Stomach (tissue), 9 donors: Measurements from ENCODE around the gene HNF4A. TPM values are rescaled to one million over a fixed set of nuclear protein-coding genes. Genes with fewer than 3 reads are reported as not detected.

Source experiments
- DNase-seq, 2 donors: peaks; one replicate each; pipeline versions ENCODE4 v3.0.0 to v3.0.0-alpha.2; 2013 to 2019
- H3K27ac ChIP-seq, 5 donors: fragments of 200-600 bp in 4 of 5; sonication (generic) in 4 of 5; one replicate each; pipeline ENCODE4 v1.5.1; 2013 to 2019; ENCODE audit warnings: mild to moderate bottlenecking in 1 of 5, moderate library complexity in 1 of 5
- H3K27me3 ChIP-seq, 3 donors: fragments of 200-600 bp; sonication (generic); one replicate each; pipeline ENCODE4 v1.5.1; 2017 to 2019; ENCODE audit warnings: mixed run types in 1 of 3
- H3K36me3 ChIP-seq, 4 donors: fragments of 200-600 bp; sonication (generic); 1 replicate in 3 of 4; 2 replicates in 1 of 4; pipeline ENCODE4 v1.5.1; 2016 to 2019
- H3K4me1 ChIP-seq, 4 donors: fragments of 200-600 bp; sonication (generic); one replicate each; pipeline ENCODE4 v1.5.1; 2016 to 2019
- H3K4me3 ChIP-seq, 4 donors: fragments of 200-600 bp; sonication (generic) in 3 of 4; one replicate each; pipeline ENCODE4 v1.5.1; 2016 to 2019; ENCODE audit warnings: mild to moderate bottlenecking in 1 of 4
- H3K9me3 ChIP-seq, 4 donors: fragments of 200-600 bp; sonication (generic); one replicate each; pipeline ENCODE4 v1.5.1; 2016 to 2019
- CTCF ChIP-seq, 7 experiments: fragments of 450-650 bp in 4 of 7; fragments of 200-600 bp in 3 of 7; sonication (generic) in 3 of 7; IDR thresholded peaks; one replicate each; pipeline ENCODE4 v1.5.1; 2016 to 2019; ENCODE audit warnings: antibody characterized with exemption in 7 of 7, control low read depth in 2 of 7, mild to moderate bottlenecking in 1 of 7
- EP300 ChIP-seq: sonication (generic); formaldehyde crosslinking; IDR thresholded peaks from one replicate; pipeline ENCODE4 v1.6.1; 2017; ENCODE audit warnings: antibody characterized with exemption
- POLR2A ChIP-seq, 4 donors: fragments of 450-650 bp; IDR thresholded peaks; one replicate each; pipeline ENCODE4 v1.6.1; 2016; ENCODE audit warnings: antibody characterized with exemption in 4 of 4, control low read depth in 2 of 4, mild to moderate bottlenecking in 1 of 4, moderate library complexity in 1 of 4
- POLR2AphosphoS5 ChIP-seq, 3 donors: sonication (generic); formaldehyde crosslinking; IDR thresholded peaks; one replicate each; pipeline ENCODE4 v1.6.1; 2016; ENCODE audit warnings: antibody characterized with exemption in 3 of 3
- WGBS, 5 donors: extraction: QIAGEN DNeasy Blood & Tissue Kit in 3 of 5; methylation state at CpG; one replicate each; pipeline versions ENCODE4 v1.1.5 to v1.1.7; 2013 to 2018; 5-methylcytosine and 5-hydroxymethylcytosine counted together
- intact Hi-C: fragments of 100-400 bp; cut with DNase I; formaldehyde crosslinking; loops from one replicate; pipeline ENCODE4 v1.15.1; 2023; ENCODE audit warnings: low total_unique reads
- polyA plus RNA-seq, 3 donors: library from polyadenylated mRNA; stranded (reverse); fragments of 200-250 nt; gene quantifications; one replicate each; pipeline ENCODE4 v1.2.3, GENCODE V29; 2013
- total RNA-seq, 5 donors: library from RNA; depleted of rRNA; stranded (reverse); fragments of >200 nt; gene quantifications; one replicate each; pipeline versions ENCODE4 v1.1.0 to v1.2.3, GENCODE V29; 2014 to 2016
- donor health status: healthy with polysubstance abuse.
- donor health status: Bipolar disorder and iron deficiency.
- donor health status: healthy.

Gene HNF4A
- total and polyA plus RNA-seq, 8 donors: 1.3 to 64.8 (median 23.5) TPM

GRCh38 chr20:44403194-44404112, 48.0 kb downstream of the HNF4A start:
- WGBS, 5 donors: 73 to 87% (median 79%) methylated on average over 8 to 11 of the region's 11 CpGs
- TF ChIP-seq EP300 (no peak), POLR2A (IDR thresholded peaks at IDR 0.05) (no peak), CTCF (IDR thresholded peaks at IDR 0.05) (no peak), POLR2AphosphoS5 (IDR thresholded peaks at IDR 0.05) (no peak)
- H3K4me1 ChIP-seq: peaks cover 7 to 49% (median 18%) of the 10 kb centered on the region in 4 donors
- H3K9me3 ChIP-seq: no peaks in the 10 kb centered on the region
- DNase-seq: no peak
- no peaks in the 10 kb centered on the region for H3K36me3 ChIP-seq
- peaks cover 0 to 24% (median 0%) of the 10 kb centered on the region in 3 donors for H3K27me3 ChIP-seq
- intact Hi-C loops: no loop called here
- no peak overlapping the region for H3K4me3 ChIP-seq
- no peak overlapping the region for H3K27ac ChIP-seq

- H3K36me3 ChIP-seq: no peaks in the 10 kb centered on the region
- no peak for DNase-seq
- intact Hi-C loops: no loop called here
- peaks cover 7 to 49% (median 18%) of the 10 kb centered on the region in 4 donors for H3K4me1 ChIP-seq
- peaks cover 0 to 24% (median 0%) of the 10 kb centered on the region in 3 donors for H3K27me3 ChIP-seq
- TF ChIP-seq CTCF (IDR thresholded peaks at IDR 0.05) (no peak), EP300 (no peak), POLR2AphosphoS5 (IDR thresholded peaks at IDR 0.05) (no peak), POLR2A (IDR thresholded peaks at IDR 0.05) (no peak)
- 74 to 88% (median 77%) methylated on average over 21 of the region's 21 CpGs for WGBS, 5 donors
- H3K27ac ChIP-seq: no peak overlapping the region
- no peak overlapping the region for H3K4me3 ChIP-seq
- H3K9me3 ChIP-seq: no peaks in the 10 kb centered on the region
Observed at GRCh38 chr20:44404204-44405181, 49.0 kb downstream of the HNF4A start.

- WGBS, 5 donors: 73 to 81% (median 76%) methylated on average over 6 of the region's 6 CpGs
- no peaks in the 10 kb centered on the region for H3K9me3 ChIP-seq
- peaks cover 7 to 45% (median 18%) of the 10 kb centered on the region in 4 donors for H3K4me1 ChIP-seq
- intact Hi-C loops: no loop called here
- no peak overlapping the region for H3K4me3 ChIP-seq
- no peak for TF ChIP-seq POLR2A (IDR thresholded peaks at IDR 0.05)
- no peak for TF ChIP-seq POLR2AphosphoS5 (IDR thresholded peaks at IDR 0.05)
- no peak for TF ChIP-seq EP300
- TF ChIP-seq CTCF (IDR thresholded peaks at IDR 0.05): no peak
- H3K27me3 ChIP-seq: peaks cover 0 to 22% (median 0%) of the 10 kb centered on the region in 3 donors
- H3K36me3 ChIP-seq: no peaks in the 10 kb centered on the region
- DNase-seq: no peak
- H3K27ac ChIP-seq: no peak overlapping the region
Observed at GRCh38 chr20:44405257-44405656, 49.8 kb downstream of the HNF4A start.
